Inflammatory macrophage (primary cell): ENCODE measurements around the gene ORC1.

Experiments
- DNase-seq, 2 donors: peaks; one replicate each; pipeline ENCODE4 v3.0.0-alpha.2; 2020 to 2022
- total RNA-seq, 18 experiments: gene quantifications; one replicate each; lab custom pipeline; 2026; ENCODE audit warnings: mixed read lengths in 6 of 18, inconsistent platforms in 2 of 18; lab: John Stamatoyannopoulos, UW

The ORC1 gene
- 1.8 to 22.8 (median 14.1) reads per million in 18 experiments for total RNA-seq

GRCh38 chr1:52404116-52404974, at the start of gene ORC1, which contains the start of gene PRPF38A:
Gene ORC1, minus strand, starts transcription at chr1:52404423. Its CDS starts 2,200 bp downstream, at chr1:52402223.
Gene PRPF38A, plus strand, starts transcription at chr1:52404602. Its CDS starts 148 bp downstream, at chr1:52404750.
- DNase-seq, result peak; percentile 97 to 98

- DNase-seq, result no peak
Measured at GRCh38 chr1:52444463-52444862, 40.2 kb upstream of the ORC1 start.

- no peak for DNase-seq
Measured at GRCh38 chr1:52439976-52440375, 35.8 kb upstream of the ORC1 start.

- no peak for DNase-seq
Measured at GRCh38 chr1:52436817-52437216, 32.6 kb upstream of the ORC1 start.

GRCh38 chr1:52435650-52436049, 31.4 kb upstream of the ORC1 start:
- no peak for DNase-seq

GRCh38 chr1:52435211-52435610, 31.0 kb upstream of the ORC1 start:
- DNase-seq, result no peak

- DNase-seq, result no peak
Measured at GRCh38 chr1:52432807-52433206, 28.6 kb upstream of the ORC1 start.

- DNase-seq, result no peak
Measured at GRCh38 chr1:52427152-52427551, 22.9 kb upstream of the ORC1 start.

GRCh38 chr1:52426371-52426770, 22.1 kb upstream of the ORC1 start:
- DNase-seq, result no peak

GRCh38 chr1:52424813-52425212, 20.6 kb upstream of the ORC1 start:
- no peak for DNase-seq

GRCh38 chr1:52424231-52424636, 20.0 kb upstream of the ORC1 start:
- DNase-seq, result no peak

- no peak for DNase-seq
Measured at GRCh38 chr1:52423771-52424170, 19.5 kb upstream of the ORC1 start.

- no peak for DNase-seq
Measured at GRCh38 chr1:52423055-52423454, 18.8 kb upstream of the ORC1 start.

- DNase-seq, result no peak
Measured at GRCh38 chr1:52420713-52421112, 16.5 kb upstream of the ORC1 start.

GRCh38 chr1:52416811-52417210, 12.6 kb upstream of the ORC1 start:
- DNase-seq, result no peak

GRCh38 chr1:52414942-52415341, 10.7 kb upstream of the ORC1 start:
- no peak for DNase-seq

- no peak for DNase-seq
Measured at GRCh38 chr1:52413410-52413989, 9.3 kb upstream of the ORC1 start.

- DNase-seq, result no peak
Measured at GRCh38 chr1:52404975-52405338, 734 bp upstream of the ORC1 start.

GRCh38 chr1:52403566-52404115, 582 bp downstream of the ORC1 start:
- DNase-seq, result peak; percentile 88

GRCh38 chr1:52402860-52403240, 1.4 kb downstream of the ORC1 start:
- DNase-seq, result no peak

GRCh38 chr1:52400131-52400530, 4.1 kb downstream of the ORC1 start:
- no peak for DNase-seq

- DNase-seq, result no peak
Measured at GRCh38 chr1:52399629-52400028, 4.6 kb downstream of the ORC1 start.

- DNase-seq, result no peak
Measured at GRCh38 chr1:52393174-52393573, 11.0 kb downstream of the ORC1 start.

GRCh38 chr1:52386458-52386857, 17.8 kb downstream of the ORC1 start:
- DNase-seq, result no peak
